SK-N-SH (cell line): ENCODE measurements around the gene HEXD. TPM values are rescaled to one million over a fixed set of nuclear protein-coding genes. Genes with fewer than 3 reads are reported as not detected.

Experiments
- CTCF ChIA-PET: fragments of 300-600, 350-600 bp; formaldehyde crosslinking; extraction: SDS; loops from one replicate; lab custom pipeline; 2021; lab: Yijun Ruan, JAX
- POLR2A ChIA-PET: fragments of 350-600 bp; sonication (Branson Sonifier 250); formaldehyde crosslinking; extraction: SDS; loops from one replicate; lab custom pipeline; 2020; ENCODE audit warnings: antibody characterized with exemption, inconsistent platforms; lab: Yijun Ruan, JAX
- DNase-seq: peaks from one replicate; pipeline ENCODE4 v3.0.0; 2012
- H2AFZ ChIP-seq: fragments of 200-600 bp; sonication (generic); 2 replicates; pipeline ENCODE4 v1.8.1; 2016; ENCODE audit warnings: antibody characterized with exemption, mild to moderate bottlenecking, low read depth
- H3F3A ChIP-seq: fragments of 200-600 bp; sonication (generic); replicated peaks from 2 replicates; pipeline ENCODE3; 2016; ENCODE audit warnings: antibody characterized with exemption, mild to moderate bottlenecking; ENCODE audit not compliant: insufficient read depth
- H3K27ac ChIP-seq, 2 experiments: fragments of 200-500 bp in 1 of 2; fragments of 200-600 bp in 1 of 2; sonication (Bioruptor generic) in 1 of 2; sonication (generic), shearing (Covaris generic) in 1 of 2; 2 replicates each; pipeline versions ENCODE4 v1.5.1 to v1.6.1; 2014 to 2016; ENCODE audit warnings: low read depth in 2 of 2, inconsistent platforms in 1 of 2, low read length in 1 of 2, mild to moderate bottlenecking in 1 of 2, mixed read lengths in 1 of 2
- H3K27me3 ChIP-seq: fragments of 200-600 bp; sonication (generic), shearing (Covaris generic); 2 replicates; pipeline ENCODE4 v1.6.1; 2016; ENCODE audit warnings: mixed run types; ENCODE audit not compliant: insufficient read depth
- H3K36me3 ChIP-seq, 2 experiments: fragments of 200-500 bp in 1 of 2; fragments of 200-600 bp in 1 of 2; sonication (Bioruptor generic) in 1 of 2; sonication (generic) in 1 of 2; replicated peaks in 1 of 2; 2 replicates each; pipeline versions ENCODE3 to v1.5.1; 2014 to 2016; ENCODE audit warnings: low read length in 1 of 2, mild to moderate bottlenecking in 1 of 2; ENCODE audit not compliant: insufficient read depth in 2 of 2, control insufficient read depth in 1 of 2
- H3K4me1 ChIP-seq, 2 experiments: fragments of 200-500 bp in 1 of 2; fragments of 200-600 bp in 1 of 2; sonication (Bioruptor generic) in 1 of 2; sonication (generic), shearing (Covaris generic) in 1 of 2; 2 replicates each; pipeline versions ENCODE4 v1.5.1 to v1.6.1; 2014 to 2016; ENCODE audit warnings: low read depth in 1 of 2, low read length in 1 of 2, mixed run types in 1 of 2; ENCODE audit not compliant: insufficient read depth in 2 of 2, control insufficient read depth in 1 of 2
- H3K4me2 ChIP-seq: fragments of 200-600 bp; sonication (generic), shearing (Covaris generic); 2 replicates; pipeline ENCODE4 v1.6.1; 2017; ENCODE audit warnings: mixed run types
- H3K4me3 ChIP-seq, 2 experiments: fragments of 200-500 bp in 1 of 2; fragments of 200-600 bp in 1 of 2; sonication (Bioruptor generic) in 1 of 2; sonication (generic), shearing (Covaris generic) in 1 of 2; 2 replicates each; pipeline versions ENCODE4 v1.5.1 to v1.8.1; 2014 to 2016; ENCODE audit warnings: low read depth in 2 of 2, inconsistent platforms in 1 of 2, low read length in 1 of 2, mild to moderate bottlenecking in 1 of 2, mixed read lengths in 1 of 2, moderate library complexity in 1 of 2
- H3K79me2 ChIP-seq: fragments of 200-600 bp; sonication (generic); 2 replicates; pipeline ENCODE4 v1.8.1; 2017; ENCODE audit warnings: mild to moderate bottlenecking; ENCODE audit not compliant: insufficient read depth
- H3K9ac ChIP-seq: fragments of 200-600 bp; sonication (generic); 2 replicates; pipeline ENCODE4 v1.6.1; 2017; ENCODE audit warnings: mixed run types
- H3K9me2 ChIP-seq: fragments of 200-600 bp; sonication (generic); 2 replicates; pipeline ENCODE4 v1.6.1; 2017; ENCODE audit warnings: mixed run types
- H3K9me3 ChIP-seq: fragments of 200-600 bp; sonication (generic); 2 replicates; pipeline ENCODE4 v1.6.1; 2017; ENCODE audit warnings: mixed run types, mild to moderate bottlenecking, moderate library complexity
- H4K20me1 ChIP-seq: fragments of 200-600 bp; sonication (generic); 2 replicates; pipeline ENCODE4 v1.6.1; 2017; ENCODE audit warnings: mild to moderate bottlenecking, mixed run types; ENCODE audit not compliant: insufficient read depth
- CHD2 ChIP-seq: fragments of 150-350 bp; IDR thresholded peaks from 2 replicates; pipeline ENCODE4 v1.6.1; 2018; ENCODE audit warnings: low read length; ENCODE audit not compliant: partially characterized antibody
- ELF1 ChIP-seq: IDR thresholded peaks from 2 replicates; pipeline ENCODE4 v1.4.0; 2012
- EP300 ChIP-seq, 2 experiments: IDR thresholded peaks; 2 replicates each; pipeline versions ENCODE4 v1.4.0 to v1.6.1; 2012; ENCODE audit warnings: borderline replicate concordance in 1 of 2, low read depth in 1 of 2, low read length in 1 of 2
- GATA2 ChIP-seq: sonication (generic); formaldehyde crosslinking; IDR thresholded peaks from 2 replicates; pipeline ENCODE4 v1.5.0; 2020; ENCODE audit warnings: mild to moderate bottlenecking, missing genetic modification reagents
- JUND ChIP-seq: IDR thresholded peaks from 2 replicates; pipeline ENCODE4 v1.4.0; 2012
- NFIC ChIP-seq: IDR thresholded peaks from 2 replicates; pipeline ENCODE4 v1.4.0; 2012; ENCODE audit warnings: borderline replicate concordance
- NRF1 ChIP-seq: IDR thresholded peaks from 2 replicates; pipeline ENCODE4 v1.6.1; 2012; ENCODE audit warnings: low read depth, mild to moderate bottlenecking, low read length
- PBX3 ChIP-seq: IDR thresholded peaks from 2 replicates; pipeline ENCODE4; 2012
- RCOR1 ChIP-seq: fragments of 150-350 bp; IDR thresholded peaks from 2 replicates; pipeline ENCODE4 v1.6.1; 2017; ENCODE audit warnings: antibody characterized with exemption, low read length
- RFX5 ChIP-seq: IDR thresholded peaks from 2 replicates; pipeline ENCODE4 v1.6.1; 2012; ENCODE audit warnings: mild to moderate bottlenecking, improper control_type of control experiment, low read length
- RXRA ChIP-seq: IDR thresholded peaks from 2 replicates; pipeline ENCODE4 v1.4.0; 2012; ENCODE audit warnings: low read depth, mild to moderate bottlenecking, borderline replicate concordance
- SIN3A ChIP-seq: IDR thresholded peaks from 2 replicates; pipeline ENCODE4 v1.6.1; 2012; ENCODE audit warnings: low read depth, mild to moderate bottlenecking, low read length, moderate library complexity, borderline replicate concordance
- SMC3 ChIP-seq: IDR thresholded peaks from 2 replicates; pipeline ENCODE4 v1.6.1; 2012; ENCODE audit warnings: low read depth, low read length, improper control_type of control experiment
- TAF1 ChIP-seq: IDR thresholded peaks from 2 replicates; pipeline ENCODE4 v1.6.1; 2012; ENCODE audit warnings: low read depth, mild to moderate bottlenecking, low read length, moderate library complexity, borderline replicate concordance
- TCF12 ChIP-seq: IDR thresholded peaks from 2 replicates; pipeline ENCODE4 v1.4.0; 2012
- USF1 ChIP-seq: IDR thresholded peaks from 2 replicates; pipeline ENCODE4 v1.4.0; 2012; ENCODE audit warnings: low read depth, borderline replicate concordance
- YY1 ChIP-seq: IDR thresholded peaks from 2 replicates; pipeline ENCODE4 v1.4.0; 2012; ENCODE audit warnings: low read depth, mild to moderate bottlenecking
- whole genome bisulfite sequencing: methylation state at CpG from one replicate; pipeline ENCODE4 v1.1.6; 2017; ENCODE audit warnings: low lambda C conversion rate; 5-methylcytosine and 5-hydroxymethylcytosine counted together
- polyA plus RNA-seq, 3 experiments: library from polyadenylated mRNA; depleted of rRNA; stranded (reverse); fragments of >200 nt; gene quantifications; 2 replicates each; pipeline ENCODE4 v1.2.3, GENCODE V29; 2012
- TF ChIP-seq, protein P1 (sequence below): fragments of 150-350 bp; IDR thresholded peaks from 2 replicates; pipeline ENCODE4 v1.6.1; 2016; ENCODE audit warnings: mild to moderate bottlenecking, low read depth, low read length
- TF ChIP-seq, protein P2 (sequence below): IDR thresholded peaks from 2 replicates; pipeline ENCODE4 v1.4.0; 2012; ENCODE audit warnings: low read depth
- TF ChIP-seq, protein P3 (sequence below): fragments of 150-350 bp; IDR thresholded peaks from 2 replicates; pipeline ENCODE4 v1.6.1; 2017; ENCODE audit warnings: antibody characterized with exemption, low read length, low read depth, borderline replicate concordance

Gene HEXD
- polyA plus RNA-seq, 1 of the 3 experiments (the other 2 are of a cell fraction) = 38.8 TPM

- Histone ChIP-seq H2AFZ (no peak overlapping the region), H3F3A (peaks cover 10% of the 10 kb centered on the region)
- TF ChIP-seq GATA2 (CRISPR knock-in tag) = no peak
- no peak for TF ChIP-seq NRF1
- no peak for TF ChIP-seq RCOR1
- no peak for TF ChIP-seq TAF1
- TF ChIP-seq JUND = no peak
- TF ChIP-seq RFX5 = no peak
- no peak for TF ChIP-seq USF1
- no peak for TF ChIP-seq PBX3
- no peak for TF ChIP-seq TCF12
- TF ChIP-seq, protein P1, sequence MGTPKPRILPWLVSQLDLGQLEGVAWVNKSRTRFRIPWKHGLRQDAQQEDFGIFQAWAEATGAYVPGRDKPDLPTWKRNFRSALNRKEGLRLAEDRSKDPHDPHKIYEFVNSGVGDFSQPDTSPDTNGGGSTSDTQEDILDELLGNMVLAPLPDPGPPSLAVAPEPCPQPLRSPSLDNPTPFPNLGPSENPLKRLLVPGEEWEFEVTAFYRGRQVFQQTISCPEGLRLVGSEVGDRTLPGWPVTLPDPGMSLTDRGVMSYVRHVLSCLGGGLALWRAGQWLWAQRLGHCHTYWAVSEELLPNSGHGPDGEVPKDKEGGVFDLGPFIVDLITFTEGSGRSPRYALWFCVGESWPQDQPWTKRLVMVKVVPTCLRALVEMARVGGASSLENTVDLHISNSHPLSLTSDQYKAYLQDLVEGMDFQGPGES = no peak
- TF ChIP-seq, protein P2, sequence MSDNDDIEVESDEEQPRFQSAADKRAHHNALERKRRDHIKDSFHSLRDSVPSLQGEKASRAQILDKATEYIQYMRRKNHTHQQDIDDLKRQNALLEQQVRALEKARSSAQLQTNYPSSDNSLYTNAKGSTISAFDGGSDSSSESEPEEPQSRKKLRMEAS = no peak
- TF ChIP-seq SMC3 = no peak
- no peak for TF ChIP-seq CHD2
- TF ChIP-seq NFIC = no peak
- TF ChIP-seq ELF1 = no peak
- TF ChIP-seq RXRA = no peak
- TF ChIP-seq EP300 (IDR thresholded peaks at IDR 0.05; ENCODE audit: borderline replicate concordance in 1 of 2, low read depth in 1 of 2, low read length in 1 of 2) = no peak
- TF ChIP-seq SIN3A = no peak
- no peak for TF ChIP-seq YY1
- TF ChIP-seq, protein P3, sequence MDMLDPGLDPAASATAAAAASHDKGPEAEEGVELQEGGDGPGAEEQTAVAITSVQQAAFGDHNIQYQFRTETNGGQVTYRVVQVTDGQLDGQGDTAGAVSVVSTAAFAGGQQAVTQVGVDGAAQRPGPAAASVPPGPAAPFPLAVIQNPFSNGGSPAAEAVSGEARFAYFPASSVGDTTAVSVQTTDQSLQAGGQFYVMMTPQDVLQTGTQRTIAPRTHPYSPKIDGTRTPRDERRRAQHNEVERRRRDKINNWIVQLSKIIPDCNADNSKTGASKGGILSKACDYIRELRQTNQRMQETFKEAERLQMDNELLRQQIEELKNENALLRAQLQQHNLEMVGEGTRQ = no peak
- TF ChIP-seq, all 33 proteins: peak for 0
- Histone ChIP-seq H3K9me2 (no peaks in the 10 kb centered on the region), H3K36me3 (peaks cover 44 to 61% of the 10 kb centered on the region in 2 experiments), H4K20me1 (no peaks in the 10 kb centered on the region), H3K4me2 (no peak overlapping the region), H3K9me3 (no peaks in the 10 kb centered on the region), H3K27me3 (no peaks in the 10 kb centered on the region), H3K9ac (no peak overlapping the region), H3K4me1 (no peaks in the 10 kb centered on the region), H3K27ac (no peak overlapping the region), H3K4me3 (no peak overlapping the region), H3K79me2 (0 out of 2 replicates have a peak, but pooled peaks cover 2% of the 10 kb centered on the region)
- ChIA-PET CTCF (interaction anchor here (0.9 to 5.6 kb wide), 4 partner anchors 10 to 24 kb away, joined by 3 to 35 read pairs (median 4); no protein-coding TSS in a partner anchor), POLR2A (interaction anchor here (1.7 kb wide), 1 partner anchor 13 kb away, joined by 4 read pairs; no protein-coding TSS in a partner anchor)
- no peak for DNase-seq
- 94% methylated on average over 5 of the region's 5 CpGs for WGBS
These were observed 61.5 kb downstream of the HEXD start for GRCh38 chr17:82479602-82480001.
